Stimulated activated CD4-positive, alpha-beta T cell treated with anti-CD3 and anti-CD28 coated beads, Interleukin-4, amount 100 ng/mL, for 4 hours (primary cell): Measurements from ENCODE around the gene RBPJ.
A peak's percentile ranks its signal among the peaks of the same experiment; 100 is the strongest.
"Not testable (repeated sequence)": the region's sequence is repeated elsewhere in the genome, so short reads cannot be mapped to it uniquely, and the experiment has no call there.

Experiments
- DNase-seq, 2 experiments: peaks; one replicate each; pipeline ENCODE4 v3.0.0-alpha.2; 2020

The RBPJ gene

DNA sequence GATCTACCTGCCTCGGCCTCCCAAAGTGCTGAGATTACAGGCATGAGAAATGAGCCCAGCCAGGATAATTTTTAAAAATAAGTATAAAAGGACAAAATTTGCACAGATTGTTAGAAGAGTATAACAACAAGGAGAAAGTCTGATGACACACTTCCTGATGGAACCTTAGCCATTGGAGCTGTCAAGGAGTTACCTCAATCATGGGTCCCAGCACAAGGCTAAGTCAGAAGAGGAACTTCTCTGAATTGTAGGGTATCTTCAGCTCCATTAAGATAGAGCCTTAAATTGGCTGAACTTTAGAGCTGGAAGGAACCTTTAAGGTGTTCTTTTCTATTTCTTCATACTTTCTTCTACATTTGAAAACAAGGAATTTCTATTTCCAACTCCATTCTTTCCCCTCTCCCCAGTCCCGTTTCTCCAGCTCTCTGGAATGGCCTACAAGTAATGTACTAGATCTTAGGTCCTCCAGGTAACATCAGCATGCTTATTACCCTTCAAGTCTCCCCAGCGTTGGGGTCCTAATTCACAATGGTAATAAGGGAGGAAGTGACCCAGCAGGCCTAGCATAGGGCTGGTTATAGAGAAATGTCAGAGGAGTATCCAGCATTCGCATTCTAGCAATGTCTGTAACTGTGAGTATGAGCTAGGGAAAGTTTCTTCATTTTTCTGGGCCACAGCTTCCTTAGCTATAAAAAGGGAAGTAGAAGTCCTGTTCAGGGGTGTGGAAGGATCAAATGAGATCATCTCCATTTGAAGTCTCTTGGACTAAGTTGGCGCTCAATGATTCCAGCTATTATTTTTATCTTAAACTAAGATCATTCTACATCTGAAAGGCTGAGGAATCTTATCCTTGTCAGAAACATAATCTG, 18.5 kb upstream of the RBPJ start:
- DNase-seq, result no peak

- DNase-seq, result no peak
Observed at GRCh38 chr4:26303008-26303407, 17.8 kb upstream of the RBPJ start.

- DNase-seq, result no peak
Observed at GRCh38 chr4:26307037-26307800, 13.6 kb upstream of the RBPJ start.

- DNase-seq, result no peak
Observed at GRCh38 chr4:26308568-26308967, 12.2 kb upstream of the RBPJ start.

GRCh38 chr4:26310264-26310663, 10.6 kb upstream of the RBPJ start:
- DNase-seq, result no peak

GRCh38 chr4:26311633-26312032, 9.2 kb upstream of the RBPJ start:
- DNase-seq, result no peak

DNA sequence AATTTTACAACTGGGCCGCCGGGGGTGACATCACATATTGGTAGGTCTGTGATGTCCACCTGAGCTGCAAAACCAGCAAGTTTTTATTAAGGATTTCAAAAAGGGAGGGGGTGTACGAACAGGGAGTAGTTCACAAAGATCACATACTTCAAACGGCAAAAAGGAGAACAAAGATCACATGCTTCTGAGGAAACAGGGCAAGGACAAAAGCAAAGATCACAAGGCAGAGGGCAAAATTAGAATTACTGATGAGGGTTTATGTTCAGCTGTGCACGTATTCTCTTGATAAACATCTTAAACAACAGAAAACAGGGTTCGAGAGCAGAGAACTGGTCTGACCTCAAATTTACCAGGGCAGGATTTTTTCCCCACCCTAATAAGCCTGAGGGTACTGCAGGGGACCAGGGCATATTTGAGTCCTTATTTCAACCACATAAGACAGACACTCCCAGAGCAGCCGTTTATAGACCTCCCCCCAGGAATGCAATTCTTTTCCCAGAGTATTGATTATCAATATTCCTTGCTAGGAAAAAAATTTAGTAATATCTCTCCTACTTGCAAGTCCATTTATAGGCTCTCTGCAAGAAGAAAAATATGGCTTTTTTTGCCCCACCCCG, 5.4 kb upstream of the RBPJ start:
- not testable (repeated sequence) for DNase-seq

DNA sequence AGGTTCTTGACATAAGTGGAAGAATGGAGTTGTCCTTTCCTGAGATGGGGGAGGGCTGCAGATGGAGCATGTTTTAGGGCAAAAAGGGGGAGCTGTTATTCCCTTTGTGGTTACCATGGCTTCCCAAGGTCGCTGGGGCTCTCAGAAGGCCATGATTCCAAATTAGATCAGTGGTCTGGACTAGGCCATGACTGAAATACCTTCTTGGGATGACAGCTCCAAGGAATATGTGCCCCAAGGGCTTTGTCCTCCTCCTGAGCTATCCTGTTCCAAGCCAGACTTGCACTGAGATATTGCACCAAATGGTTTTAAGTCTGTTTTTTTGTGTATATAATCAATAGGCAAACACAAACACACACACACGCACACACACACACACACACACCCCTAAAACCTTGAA, 3.0 kb upstream of the RBPJ start:
- DNase-seq, result no peak

DNA sequence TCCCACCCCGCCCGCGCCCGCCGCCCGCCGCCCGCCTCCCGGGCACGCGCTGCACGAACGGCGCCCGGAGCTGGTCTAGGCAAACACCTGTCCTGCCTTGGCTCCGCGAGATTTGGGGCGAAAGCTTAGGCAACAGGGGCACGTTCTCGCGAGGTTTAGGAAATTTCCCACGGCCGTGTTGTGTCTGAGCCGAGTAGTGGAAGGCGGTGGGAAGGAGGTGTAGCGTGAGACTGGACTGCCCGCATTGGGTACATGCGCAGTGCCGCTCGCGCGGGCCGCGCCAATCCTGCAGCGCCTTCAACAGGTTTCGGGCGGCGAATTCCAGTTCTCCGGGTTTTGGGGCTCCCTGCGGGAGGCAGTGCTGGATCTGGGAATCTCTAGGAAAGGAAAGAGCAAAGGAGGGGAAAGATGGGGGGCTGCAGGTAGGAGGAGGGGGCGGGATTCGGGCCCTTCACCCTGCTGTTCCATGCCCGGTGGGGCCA, 1.3 kb upstream of the RBPJ start:
- DNase-seq, result peak; percentile 95 to 98

DNA sequence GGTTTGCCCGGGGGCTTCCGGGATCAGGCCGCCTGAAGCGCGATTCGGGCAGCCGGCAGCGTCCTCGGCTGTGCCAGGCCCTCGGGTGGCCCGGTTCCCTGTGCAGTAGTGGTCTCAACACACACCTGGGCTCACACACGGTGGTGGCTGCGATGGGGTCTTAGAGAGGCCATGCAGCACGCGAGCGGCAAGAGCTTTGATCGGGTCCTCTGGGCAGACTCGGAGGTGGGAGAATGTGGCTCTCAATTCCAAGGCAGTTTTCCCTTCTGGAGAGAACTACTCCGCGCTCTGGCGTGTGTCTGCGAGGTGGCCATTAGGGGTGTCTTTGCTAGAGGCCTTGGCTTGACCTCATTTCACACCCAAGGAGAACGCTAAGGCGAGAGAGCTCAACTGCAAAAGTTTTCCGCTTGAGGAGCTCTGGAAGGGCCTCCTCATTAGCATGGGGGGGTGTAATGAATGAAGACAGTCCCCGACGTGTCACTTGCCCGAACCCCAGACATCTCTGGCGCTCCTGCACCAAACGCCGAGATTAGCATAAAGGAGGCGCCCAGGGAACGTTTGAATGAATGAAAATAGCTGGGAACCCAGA, 771 bp upstream of the RBPJ start:
- peak; percentile 47 to 48 for DNase-seq

DNA sequence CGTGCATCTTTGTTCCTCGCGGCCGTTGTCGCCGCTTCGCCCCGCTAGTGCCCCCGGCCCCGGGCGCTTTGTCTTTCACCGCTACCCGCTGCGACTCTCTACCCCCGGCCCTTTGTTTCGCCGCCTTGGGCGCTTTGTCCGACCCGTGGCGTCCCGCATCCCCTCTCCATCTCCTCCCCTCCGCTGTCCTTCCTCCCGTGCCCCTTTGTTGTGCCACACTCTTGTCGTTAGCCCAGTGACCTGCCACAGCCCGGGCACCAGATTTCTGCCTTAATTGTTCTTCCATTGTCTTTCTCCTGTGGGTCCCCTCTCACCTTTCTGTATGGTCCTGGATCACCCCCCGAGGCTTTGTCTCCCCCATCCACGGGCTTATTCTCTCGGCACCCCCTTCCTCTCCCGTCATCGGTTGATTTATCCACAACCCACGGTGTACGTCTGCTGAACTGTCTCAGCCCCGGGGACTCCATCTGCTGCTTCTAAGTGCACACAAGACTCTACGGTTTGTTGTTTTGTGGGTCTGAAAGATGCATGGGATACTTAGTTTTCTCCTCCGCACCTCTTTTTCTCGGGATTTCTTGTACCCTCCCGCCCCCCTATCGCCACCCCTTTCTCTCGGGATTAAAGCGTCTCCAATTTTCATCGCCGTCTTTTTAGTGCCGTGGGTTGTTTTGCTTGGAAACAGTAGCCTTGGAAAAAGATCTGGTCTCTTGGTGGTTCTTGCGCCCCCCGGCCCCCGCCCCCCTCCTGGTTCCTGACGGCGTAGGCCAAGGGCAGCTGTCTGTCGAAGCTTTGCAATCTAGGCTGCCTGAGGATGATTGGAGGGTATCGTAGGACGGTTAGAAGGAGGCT, 783 bp downstream of the RBPJ start:
- peak; percentile 21 to 36 for DNase-seq

GRCh38 chr4:26322346-26322745, 1.5 kb downstream of the RBPJ start:
- no peak for DNase-seq

DNA sequence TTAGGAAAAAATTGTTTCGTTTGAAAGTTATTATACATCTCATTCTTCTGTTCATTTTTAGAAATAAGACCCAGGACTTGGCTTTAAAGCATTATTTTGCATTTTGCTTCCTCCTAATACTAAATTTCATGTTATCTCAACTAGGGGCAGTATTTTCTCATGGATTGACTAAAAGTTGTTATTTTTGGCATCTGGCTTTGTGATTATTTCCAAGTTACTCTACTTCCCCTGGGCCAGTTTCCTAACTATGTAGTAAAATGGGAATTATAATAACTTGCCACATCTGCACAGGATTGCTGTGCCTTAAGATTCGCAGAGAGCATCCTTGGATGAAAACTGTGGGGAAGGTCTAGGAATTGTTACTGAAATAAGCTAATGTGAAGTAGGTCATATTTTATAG, 3.0 kb downstream of the RBPJ start:
- DNase-seq, result no peak

- peak in 1 of 2 experiments; percentile 21 for DNase-seq
Observed at GRCh38 chr4:26325191-26325590, 4.4 kb downstream of the RBPJ start.

GRCh38 chr4:26326791-26327190, 6.0 kb downstream of the RBPJ start:
- no peak for DNase-seq

DNA sequence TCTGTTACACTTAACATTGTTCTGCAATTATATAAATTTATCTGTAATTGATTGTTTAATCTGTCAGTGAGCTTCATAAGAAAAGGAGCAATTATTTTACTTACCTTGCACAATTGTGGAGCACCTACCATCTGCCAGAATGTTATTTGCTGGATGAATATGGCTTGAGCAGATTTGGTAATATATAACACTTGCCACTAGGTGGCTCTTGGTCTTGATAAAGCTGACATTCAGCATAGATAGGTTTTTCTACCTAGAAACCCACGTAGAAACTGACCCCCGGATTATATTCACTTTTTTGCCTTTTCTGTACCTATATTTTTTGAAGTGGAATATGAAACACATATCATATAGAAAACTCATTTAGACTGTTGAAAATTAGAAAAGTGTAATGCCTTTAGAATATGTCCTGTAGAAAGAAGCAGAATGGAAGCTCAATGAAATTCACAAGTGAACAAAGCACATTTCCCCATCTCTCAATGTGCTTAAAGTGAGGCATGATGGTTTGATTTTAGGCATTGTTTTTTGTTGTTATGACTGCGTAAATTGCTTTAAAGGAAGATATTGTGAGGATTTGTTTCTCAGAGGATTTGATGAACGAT, 9.5 kb downstream of the RBPJ start:
- no peak for DNase-seq

- no peak for DNase-seq
Observed at GRCh38 chr4:26330946-26331345, 10.1 kb downstream of the RBPJ start.

GRCh38 chr4:26331380-26331950, 10.7 kb downstream of the RBPJ start:
- DNase-seq, result no peak

GRCh38 chr4:26334366-26334765, 13.6 kb downstream of the RBPJ start:
- no peak for DNase-seq

- no peak for DNase-seq
Observed at GRCh38 chr4:26337612-26338011, 16.8 kb downstream of the RBPJ start.

DNA sequence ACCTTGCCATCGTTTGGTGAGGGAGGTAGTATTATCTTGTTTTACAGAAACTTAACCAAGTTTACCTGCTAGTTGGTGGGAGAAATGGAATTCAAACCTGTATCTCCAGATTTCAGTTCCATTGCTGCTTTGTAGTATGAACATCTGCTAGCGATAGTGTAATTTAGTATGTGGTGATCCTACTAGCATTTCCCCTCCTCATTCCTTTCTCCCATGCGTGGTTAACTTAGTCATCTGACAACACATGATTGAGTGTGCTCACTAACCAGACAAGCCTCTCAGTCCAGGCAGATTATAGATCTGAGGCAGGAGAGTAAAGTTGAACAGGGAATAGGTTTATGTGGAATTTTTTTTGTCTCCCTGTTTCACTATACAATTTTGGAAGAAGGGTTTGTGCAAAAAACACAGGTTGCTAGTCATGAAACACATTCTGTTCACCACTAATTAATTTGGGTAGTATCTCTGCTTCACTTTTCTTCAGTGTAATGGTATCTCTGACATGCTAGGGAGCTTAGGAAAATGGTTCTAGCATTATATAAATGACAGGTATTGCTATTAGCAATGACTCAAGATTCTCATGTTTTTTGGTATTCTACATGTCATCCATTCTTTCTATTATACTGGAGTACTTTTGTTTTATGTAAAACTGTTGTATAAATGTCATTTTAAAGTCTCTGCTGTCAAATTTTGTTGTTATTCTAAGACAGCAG, 21.7 kb downstream of the RBPJ start:
- DNase-seq, result no peak
